ENCODE measurements around the gene CATSPER1.

GRCh38 chr11:66064571-66064970, 38.3 kb upstream of the CATSPER1 start:
- TF ChIP-seq EZH2 (IDR thresholded peaks at IDR 0.05; ENCODE audit: borderline replicate concordance, low read depth, low read length, poor library complexity, severe bottlenecking): no peak
- TF ChIP-seq, protein P1, sequence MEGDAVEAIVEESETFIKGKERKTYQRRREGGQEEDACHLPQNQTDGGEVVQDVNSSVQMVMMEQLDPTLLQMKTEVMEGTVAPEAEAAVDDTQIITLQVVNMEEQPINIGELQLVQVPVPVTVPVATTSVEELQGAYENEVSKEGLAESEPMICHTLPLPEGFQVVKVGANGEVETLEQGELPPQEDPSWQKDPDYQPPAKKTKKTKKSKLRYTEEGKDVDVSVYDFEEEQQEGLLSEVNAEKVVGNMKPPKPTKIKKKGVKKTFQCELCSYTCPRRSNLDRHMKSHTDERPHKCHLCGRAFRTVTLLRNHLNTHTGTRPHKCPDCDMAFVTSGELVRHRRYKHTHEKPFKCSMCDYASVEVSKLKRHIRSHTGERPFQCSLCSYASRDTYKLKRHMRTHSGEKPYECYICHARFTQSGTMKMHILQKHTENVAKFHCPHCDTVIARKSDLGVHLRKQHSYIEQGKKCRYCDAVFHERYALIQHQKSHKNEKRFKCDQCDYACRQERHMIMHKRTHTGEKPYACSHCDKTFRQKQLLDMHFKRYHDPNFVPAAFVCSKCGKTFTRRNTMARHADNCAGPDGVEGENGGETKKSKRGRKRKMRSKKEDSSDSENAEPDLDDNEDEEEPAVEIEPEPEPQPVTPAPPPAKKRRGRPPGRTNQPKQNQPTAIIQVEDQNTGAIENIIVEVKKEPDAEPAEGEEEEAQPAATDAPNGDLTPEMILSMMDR (conservative IDR thresholded peaks at IDR 0.05; ENCODE audit: low read depth, low read length): no peak

All from A673 (cell line).